ENCODE data around the gene SMAD1. TPM values are rescaled to one million over a fixed set of nuclear protein-coding genes. Genes with fewer than 3 reads are reported as not detected.

SMAD1 gene
- polyA plus RNA-seq, 1 donor (not counting 4 experiments of a cell fraction or from before 2014, with no cell fraction given): 33.5 TPM

- H3K4me1 ChIP-seq (ENCODE audit: control insufficient read depth, extremely low read depth, insufficient read depth, low read length): peaks cover 38% of the 10 kb centered on the region
- peaks cover 74% of the 10 kb centered on the region for H3K79me2 ChIP-seq (ENCODE audit: control insufficient read depth, insufficient read depth, low read length)
- DNase-seq (ENCODE audit: low read depth, low spot score): no peak
- H3K9ac ChIP-seq (ENCODE audit: control insufficient read depth, extremely low read depth, insufficient read depth, low read length): no peak overlapping the region
- TF ChIP-seq CTCF (optimal IDR thresholded peaks at IDR 0.05 in 1 of 3, IDR thresholded peaks at IDR 0.05 in 1 of 3, conservative IDR thresholded peaks at IDR 0.05 in 1 of 3; ENCODE audit: extremely low read depth in 1 of 3, insufficient read depth in 2 of 3, low read length in 3 of 3): no peak
- TF ChIP-seq EZH2 (IDR thresholded peaks at IDR 0.05; ENCODE audit: low read length): no peak
- no peak overlapping the region for H3K4me3 ChIP-seq (ENCODE audit: control insufficient read depth in 2 of 3, extremely low read depth in 1 of 3, insufficient read depth in 2 of 3, low read depth in 1 of 3, low read length in 3 of 3)
- no peaks in the 10 kb centered on the region for H4K20me1 ChIP-seq (ENCODE audit: control insufficient read depth, extremely low read depth, insufficient read depth, low read length)
- no peak overlapping the region for H2AFZ ChIP-seq (ENCODE audit: control insufficient read depth, low read length)
- H3K4me2 ChIP-seq (ENCODE audit: control insufficient read depth, extremely low read depth, insufficient read depth, low read depth, low read length): no peak overlapping the region
- dilution Hi-C loops (cut with MboI; ENCODE audit: extremely low pct_ligation_motif_present, low sequenced_read_pairs): no loop called here
- no peak overlapping the region for H3K27ac ChIP-seq (ENCODE audit: control insufficient read depth, insufficient read depth, low read length)
- H3K27me3 ChIP-seq (ENCODE audit: control insufficient read depth, extremely low read depth, insufficient read depth, low read length): no peaks in the 10 kb centered on the region
- no peaks in the 10 kb centered on the region for H3K9me3 ChIP-seq (ENCODE audit: control insufficient read depth, low read depth, low read length)
- no peaks in the 10 kb centered on the region for H3K36me3 ChIP-seq (ENCODE audit: control insufficient read depth in 2 of 2, extremely low read depth in 1 of 2, insufficient read depth in 2 of 2, low read length in 2 of 2)
- no peaks in the 10 kb centered on the region for H3K9me1 ChIP-seq (ENCODE audit: control insufficient read depth, extremely low read depth, insufficient read depth, low read length)
- FAIRE-seq: no peak
Measured at GRCh38 chr4:145485120-145485519, 3.5 kb downstream of the SMAD1 start.

GRCh38 chr4:145486603-145487002 is 5.0 kb downstream of the SMAD1 start:
- DNase-seq (ENCODE audit: low read depth, low spot score): no peak
- H3K9me3 ChIP-seq (ENCODE audit: control insufficient read depth, low read depth, low read length): no peaks in the 10 kb centered on the region
- peaks cover 80% of the 10 kb centered on the region for H3K79me2 ChIP-seq (ENCODE audit: control insufficient read depth, insufficient read depth, low read length)
- H3K36me3 ChIP-seq (ENCODE audit: control insufficient read depth in 2 of 2, extremely low read depth in 1 of 2, insufficient read depth in 2 of 2, low read length in 2 of 2): no peaks in the 10 kb centered on the region
- no peaks in the 10 kb centered on the region for H3K9me1 ChIP-seq (ENCODE audit: control insufficient read depth, extremely low read depth, insufficient read depth, low read length)
- H3K27me3 ChIP-seq (ENCODE audit: control insufficient read depth, extremely low read depth, insufficient read depth, low read length): no peaks in the 10 kb centered on the region
- dilution Hi-C loops (cut with MboI; ENCODE audit: extremely low pct_ligation_motif_present, low sequenced_read_pairs): no loop called here
- no peak for TF ChIP-seq CTCF (optimal IDR thresholded peaks at IDR 0.05 in 1 of 3, IDR thresholded peaks at IDR 0.05 in 1 of 3, conservative IDR thresholded peaks at IDR 0.05 in 1 of 3; ENCODE audit: extremely low read depth in 1 of 3, insufficient read depth in 2 of 3, low read length in 3 of 3)
- no peak for FAIRE-seq
- H3K4me3 ChIP-seq (ENCODE audit: control insufficient read depth in 2 of 3, extremely low read depth in 1 of 3, insufficient read depth in 2 of 3, low read depth in 1 of 3, low read length in 3 of 3): no peak overlapping the region
- H2AFZ ChIP-seq (ENCODE audit: control insufficient read depth, low read length): no peak overlapping the region
- H3K4me2 ChIP-seq (ENCODE audit: control insufficient read depth, extremely low read depth, insufficient read depth, low read depth, low read length): peak overlapping the region; percentile 17
- no peaks in the 10 kb centered on the region for H4K20me1 ChIP-seq (ENCODE audit: control insufficient read depth, extremely low read depth, insufficient read depth, low read length)
- H3K4me1 ChIP-seq (ENCODE audit: control insufficient read depth, extremely low read depth, insufficient read depth, low read length): peaks cover 30% of the 10 kb centered on the region
- H3K9ac ChIP-seq (ENCODE audit: control insufficient read depth, extremely low read depth, insufficient read depth, low read length): no peak overlapping the region
- no peak overlapping the region for H3K27ac ChIP-seq (ENCODE audit: control insufficient read depth, insufficient read depth, low read length)

All from keratinocyte (primary cell).